HG02623 (cell line): ENCODE measurements around the gene LGALS4.
"Not testable (repeated sequence)": the region's sequence is repeated elsewhere in the genome, so short reads cannot be mapped to it uniquely, and the experiment has no call there.

Source experiments
- ATAC-seq: cut with Tn5 transposase; IDR thresholded peaks from one replicate; pipeline ENCODE4 v1.9.1; 2021; ENCODE audit warnings: moderate library complexity; ENCODE audit not compliant: unreplicated experiment

LGALS4 gene

GRCh38 chr19:38812841-38813320 is at the start of gene LGALS4:
LGALS4 (minus strand) TSS chr19:38812945; CDS start chr19:38812886, 59 bp downstream.
- ATAC-seq = no peak

- no peak for ATAC-seq
Observed at GRCh38 chr19:38861368-38861767, 48.6 kb upstream of the LGALS4 start.

- ATAC-seq = not testable (repeated sequence)
Observed at GRCh38 chr19:38859631-38860204, 47.0 kb upstream of the LGALS4 start.

- ATAC-seq = no peak
Observed at GRCh38 chr19:38856813-38857212, 44.1 kb upstream of the LGALS4 start.

- not testable (repeated sequence) for ATAC-seq
Observed at GRCh38 chr19:38855751-38856150, 43.0 kb upstream of the LGALS4 start.

- ATAC-seq = not testable (repeated sequence)
Observed at GRCh38 chr19:38854961-38855360, 42.2 kb upstream of the LGALS4 start.

GRCh38 chr19:38853214-38853613 is 40.5 kb upstream of the LGALS4 start:
- ATAC-seq = no peak

GRCh38 chr19:38852231-38853044 is 39.7 kb upstream of the LGALS4 start:
- ATAC-seq = no peak

- ATAC-seq = no peak
Observed at GRCh38 chr19:38851622-38852230, 39.0 kb upstream of the LGALS4 start.

GRCh38 chr19:38850976-38851621 is 38.4 kb upstream of the LGALS4 start:
- ATAC-seq = no peak

- ATAC-seq = peak; percentile 68
Observed at GRCh38 chr19:38850436-38850975, 37.8 kb upstream of the LGALS4 start.

- peak; percentile 47 for ATAC-seq
Observed at GRCh38 chr19:38849860-38850435, 37.2 kb upstream of the LGALS4 start, which contains the start of gene HNRNPL. HNRNPL (minus strand) TSS chr19:38849986; CDS start chr19:38849966, 20 bp downstream.

- peak; percentile 21 for ATAC-seq
Observed at GRCh38 chr19:38849147-38849859, 36.6 kb upstream of the LGALS4 start.

- no peak for ATAC-seq
Observed at GRCh38 chr19:38848299-38849146, 35.8 kb upstream of the LGALS4 start.

GRCh38 chr19:38846097-38846496 is 33.4 kb upstream of the LGALS4 start:
- ATAC-seq = no peak

GRCh38 chr19:38845374-38846024 is 32.8 kb upstream of the LGALS4 start:
- ATAC-seq = no peak

- ATAC-seq = no peak
Observed at GRCh38 chr19:38844093-38844686, 31.4 kb upstream of the LGALS4 start.

- ATAC-seq = no peak
Observed at GRCh38 chr19:38843175-38843758, 30.5 kb upstream of the LGALS4 start.
